Ectodermal cell (in vitro differentiated cells): ENCODE measurements around the gene PBX1.
A peak's percentile ranks its signal among the peaks of the same experiment; 100 is the strongest.

Experiments
- H3K27ac ChIP-seq: 2 replicates; pipeline ENCODE4 v1.7.0; 2013; ENCODE audit warnings: mild to moderate bottlenecking, low read depth, low read length; ENCODE audit not compliant: insufficient read depth, poor library complexity, severe bottlenecking
- H3K27me3 ChIP-seq: 2 replicates; pipeline ENCODE4 v1.7.0; 2013; ENCODE audit warnings: mild to moderate bottlenecking, low read length; ENCODE audit not compliant: insufficient read depth, control insufficient read depth, poor library complexity, severe bottlenecking
- H3K36me3 ChIP-seq: one replicate; pipeline ENCODE4 v1.7.0; 2013; ENCODE audit warnings: low read length; ENCODE audit not compliant: control insufficient read depth, insufficient read depth
- H3K4me1 ChIP-seq: one replicate; pipeline ENCODE4 v1.7.0; 2013; ENCODE audit warnings: low read length; ENCODE audit not compliant: control insufficient read depth, insufficient read depth
- H3K4me3 ChIP-seq: 2 replicates; pipeline ENCODE4 v1.7.0; 2013; ENCODE audit warnings: low read depth, low read length, control low read depth; ENCODE audit not compliant: insufficient read depth
- H3K9me3 ChIP-seq: 2 replicates; pipeline ENCODE4 v1.7.0; 2013; ENCODE audit warnings: mild to moderate bottlenecking, low read length, moderate library complexity; ENCODE audit not compliant: control insufficient read depth
- WGBS, 2 experiments: methylation state at CpG; one replicate each; pipeline ENCODE4 v1.1.7; 2013; ENCODE audit warnings: missing lambda C conversion rate in 2 of 2; 5-methylcytosine and 5-hydroxymethylcytosine counted together

PBX1 gene

DNA sequence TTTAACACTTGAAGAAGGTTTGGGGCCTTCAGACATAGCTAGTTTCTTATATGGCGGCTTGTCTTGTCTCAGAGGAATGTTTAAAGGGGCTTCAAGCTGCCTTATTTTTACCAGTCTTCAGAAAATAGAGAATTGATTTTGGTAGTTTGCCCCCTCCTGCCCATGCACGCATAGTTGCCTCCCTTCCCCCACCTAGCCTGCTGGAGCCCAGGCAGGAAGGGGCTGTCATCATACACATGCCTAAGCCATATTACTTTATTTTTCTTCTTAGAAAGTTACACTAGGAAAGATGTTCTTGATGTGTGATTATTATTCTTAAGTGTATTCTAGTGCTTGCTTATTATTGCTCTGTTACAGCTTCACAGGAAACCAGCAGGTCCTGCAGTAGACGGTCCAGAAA, 18.3 kb downstream of the PBX1 start:
- no peak overlapping the region for H3K4me3 ChIP-seq
- peak overlapping the region; percentile 69 for H3K27ac ChIP-seq
- no peaks in the 10 kb centered on the region for H3K9me3 ChIP-seq
- peaks cover 32% of the 10 kb centered on the region for H3K4me1 ChIP-seq
- no peaks in the 10 kb centered on the region for H3K36me3 ChIP-seq
- no peaks in the 10 kb centered on the region for H3K27me3 ChIP-seq
- WGBS, 2 experiments: 50 to 54% methylated on average over 3 of the region's 3 CpGs

DNA sequence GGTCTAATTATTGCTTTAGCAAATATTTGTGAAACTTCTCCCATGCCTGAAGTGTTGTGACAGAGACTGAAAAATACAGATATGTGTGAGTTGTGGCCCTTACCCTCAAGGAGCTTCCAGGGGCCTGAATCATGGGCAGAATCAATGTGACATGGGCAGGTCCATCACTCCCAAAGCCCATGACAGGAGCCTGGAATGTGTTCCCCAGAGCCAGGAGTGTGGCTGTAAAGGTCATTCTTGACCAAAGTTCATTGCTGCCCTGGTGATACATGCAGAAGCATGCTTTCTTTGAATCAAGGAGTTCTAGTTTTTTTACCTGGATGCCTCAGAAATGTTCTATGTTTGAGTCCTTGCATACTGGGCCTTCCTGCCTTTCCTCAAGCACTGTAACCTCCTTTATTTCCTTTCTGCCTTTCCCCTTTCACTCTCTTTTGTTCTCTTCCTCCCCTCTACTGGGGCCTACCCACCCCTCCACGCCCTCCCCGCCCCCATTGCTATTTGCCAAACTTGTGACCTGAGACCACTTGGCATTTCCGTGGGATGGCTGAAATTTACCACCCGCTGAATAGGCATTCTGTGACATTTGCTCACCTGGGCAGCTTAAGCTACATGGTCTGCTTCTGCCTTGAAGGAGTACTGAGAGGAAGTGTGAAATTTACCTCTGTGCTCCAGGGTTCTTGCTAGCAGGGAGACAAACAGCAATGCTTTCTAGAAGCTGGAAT, 19.7 kb downstream of the PBX1 start:
- H3K27me3 ChIP-seq: no peaks in the 10 kb centered on the region
- no peak overlapping the region for H3K27ac ChIP-seq
- no peaks in the 10 kb centered on the region for H3K36me3 ChIP-seq
- H3K4me3 ChIP-seq: no peak overlapping the region
- H3K9me3 ChIP-seq: no peaks in the 10 kb centered on the region
- 19 to 22% methylated on average over 4 of the region's 4 CpGs for WGBS, 2 experiments
- H3K4me1 ChIP-seq: peaks cover 39% of the 10 kb centered on the region

DNA sequence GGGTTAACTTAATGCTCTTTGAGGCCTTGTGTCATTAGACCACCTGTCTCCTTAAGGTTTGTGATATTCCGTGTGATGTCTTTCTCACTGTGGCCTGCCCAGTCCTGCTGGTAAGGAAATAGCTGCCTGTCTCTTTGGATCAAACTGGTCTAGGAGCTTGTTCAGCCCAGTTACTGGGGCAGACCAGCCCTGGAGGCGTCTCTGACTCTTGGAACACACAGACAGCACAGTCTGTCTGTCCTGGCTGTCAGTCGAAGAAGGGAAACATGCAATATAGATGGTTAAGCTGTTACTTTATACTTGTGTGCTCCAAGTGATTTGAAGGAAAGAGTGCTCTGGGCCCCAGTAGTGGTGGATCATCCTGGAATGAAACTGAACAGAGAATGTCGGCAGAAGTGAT, 20.4 kb downstream of the PBX1 start:
- Histone ChIP-seq H3K27me3 (no peaks in the 10 kb centered on the region), H3K4me1 (peaks cover 39% of the 10 kb centered on the region), H3K36me3 (no peaks in the 10 kb centered on the region), H3K9me3 (no peaks in the 10 kb centered on the region), H3K27ac (no peak overlapping the region), H3K4me3 (no peak overlapping the region)
- WGBS, 2 experiments: 86 to 87% methylated on average over 4 of the region's 4 CpGs

DNA sequence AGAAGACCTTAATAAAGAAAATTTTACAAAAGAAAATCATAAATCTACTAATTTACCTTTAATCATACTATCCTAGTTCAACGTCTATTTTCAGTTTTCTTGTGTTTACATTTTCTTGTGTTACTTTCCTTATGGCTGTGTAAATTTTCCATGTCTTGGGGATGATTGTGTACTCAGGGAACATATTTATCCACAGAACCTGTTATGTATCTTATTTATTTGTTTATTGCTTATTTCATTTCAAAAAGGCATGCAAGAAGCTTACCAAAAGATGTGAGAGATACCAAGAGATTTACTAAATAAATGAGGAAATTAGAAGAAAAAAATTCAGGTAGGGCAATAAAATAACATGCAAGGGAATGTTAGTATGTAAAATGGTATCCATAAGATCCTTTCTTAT, 22.8 kb downstream of the PBX1 start:
- Histone ChIP-seq H3K9me3 (no peaks in the 10 kb centered on the region), H3K4me3 (no peak overlapping the region), H3K36me3 (peaks cover 3% of the 10 kb centered on the region), H3K4me1 (peaks cover 44% of the 10 kb centered on the region), H3K27ac (no peak overlapping the region), H3K27me3 (no peaks in the 10 kb centered on the region)
- WGBS, 2 experiments: 100% methylated on average over 1 of the region's 1 CpG; no CpG with 5 or more reads in 1 of the 2 experiments

DNA sequence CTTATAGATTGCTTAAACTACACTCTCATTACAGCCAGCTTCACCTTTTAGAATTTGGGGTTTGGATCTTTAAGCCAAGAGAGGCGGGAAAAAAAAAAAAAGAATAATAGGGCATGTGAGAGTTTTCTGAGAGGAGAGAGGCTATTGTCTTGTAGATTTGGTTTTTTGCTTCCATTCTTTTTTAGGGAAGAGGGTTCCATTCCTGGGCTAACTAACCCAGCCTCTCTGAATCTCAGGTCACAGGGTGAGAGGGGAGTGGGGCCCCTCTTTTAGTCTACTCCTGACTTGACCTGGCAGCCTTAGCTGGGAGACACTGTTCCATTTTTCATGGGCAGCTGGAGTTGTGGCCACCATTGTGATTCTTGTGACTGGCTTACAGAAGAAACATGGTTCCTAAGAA, 24.2 kb downstream of the PBX1 start:
- Histone ChIP-seq H3K9me3 (no peaks in the 10 kb centered on the region), H3K4me1 (peaks cover 47% of the 10 kb centered on the region), H3K27me3 (no peaks in the 10 kb centered on the region), H3K36me3 (peaks cover 4% of the 10 kb centered on the region), H3K27ac (no peak overlapping the region), H3K4me3 (no peak overlapping the region)
- WGBS, 2 experiments: 25 to 29% methylated on average over 1 of the region's 1 CpG

DNA sequence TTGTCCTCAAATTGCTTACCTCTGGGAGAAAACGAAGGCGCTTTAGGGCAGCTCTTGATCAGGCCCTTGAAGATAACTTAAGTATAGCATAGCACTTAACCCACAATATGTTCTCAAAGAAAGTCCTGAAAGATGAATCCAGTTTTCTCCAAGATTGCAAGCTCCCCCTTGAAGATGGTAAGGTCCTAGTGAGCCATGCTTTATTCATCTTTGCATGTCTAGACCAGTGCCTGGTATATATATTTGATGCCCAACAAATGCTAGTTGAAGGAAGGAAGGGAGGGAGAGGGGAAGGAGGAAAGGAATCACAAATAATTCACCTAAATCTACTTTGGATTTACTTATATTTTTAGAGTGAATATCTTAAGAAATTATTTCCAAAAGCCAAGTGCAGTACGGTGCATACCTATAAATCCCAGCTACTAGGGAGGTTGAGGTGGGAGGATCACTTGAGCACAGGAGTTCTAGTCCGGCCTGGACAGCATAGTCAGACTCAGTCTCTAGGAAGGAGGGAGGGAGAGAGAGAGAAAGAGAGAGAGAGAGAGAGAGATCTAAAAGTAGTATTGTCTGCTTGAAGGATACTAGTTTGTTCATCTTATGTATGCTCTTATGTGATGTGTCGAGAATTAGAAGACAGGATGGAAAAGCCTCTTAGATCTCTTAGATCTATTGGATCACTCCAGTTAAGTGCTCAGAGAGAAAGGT, 25.0 kb downstream of the PBX1 start:
- Histone ChIP-seq H3K4me1 (peaks cover 39% of the 10 kb centered on the region), H3K27me3 (no peaks in the 10 kb centered on the region)
- WGBS, 2 experiments: 94 to 98% methylated on average over 5 of the region's 5 CpGs

DNA sequence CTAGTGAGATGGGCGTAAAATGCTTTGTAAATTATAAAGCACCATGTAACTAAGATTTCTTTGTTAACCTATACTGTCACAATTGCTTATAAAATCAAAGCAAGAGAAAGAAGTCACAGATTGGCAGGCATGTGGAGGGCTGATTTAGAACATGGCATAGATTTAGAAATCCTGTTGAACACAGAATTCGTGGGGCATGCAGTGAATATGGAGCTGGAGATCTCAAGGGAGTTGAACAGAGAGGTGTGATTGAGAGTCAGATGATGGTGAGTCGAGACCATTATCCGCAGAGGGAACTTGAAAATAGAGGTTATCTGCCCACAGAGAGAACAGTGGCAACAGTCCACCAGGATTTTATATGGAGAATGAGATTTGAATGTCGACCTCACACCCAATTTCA, 27.6 kb downstream of the PBX1 start:
- H3K9me3 ChIP-seq: no peaks in the 10 kb centered on the region
- H3K36me3 ChIP-seq: peaks cover 4% of the 10 kb centered on the region
- H3K4me3 ChIP-seq: no peak overlapping the region
- H3K27ac ChIP-seq: no peak overlapping the region
- no peaks in the 10 kb centered on the region for H3K27me3 ChIP-seq
- peaks cover 61% of the 10 kb centered on the region for H3K4me1 ChIP-seq
- 91 to 92% methylated on average over 4 to 5 of the region's 5 CpGs for WGBS, 2 experiments

More for the DNA sequence above, 25.0 kb downstream of the PBX1 start:
- no peak overlapping the region for H3K27ac ChIP-seq
- H3K36me3 ChIP-seq: peaks cover 4% of the 10 kb centered on the region
- H3K9me3 ChIP-seq: no peaks in the 10 kb centered on the region
- no peak overlapping the region for H3K4me3 ChIP-seq

DNA sequence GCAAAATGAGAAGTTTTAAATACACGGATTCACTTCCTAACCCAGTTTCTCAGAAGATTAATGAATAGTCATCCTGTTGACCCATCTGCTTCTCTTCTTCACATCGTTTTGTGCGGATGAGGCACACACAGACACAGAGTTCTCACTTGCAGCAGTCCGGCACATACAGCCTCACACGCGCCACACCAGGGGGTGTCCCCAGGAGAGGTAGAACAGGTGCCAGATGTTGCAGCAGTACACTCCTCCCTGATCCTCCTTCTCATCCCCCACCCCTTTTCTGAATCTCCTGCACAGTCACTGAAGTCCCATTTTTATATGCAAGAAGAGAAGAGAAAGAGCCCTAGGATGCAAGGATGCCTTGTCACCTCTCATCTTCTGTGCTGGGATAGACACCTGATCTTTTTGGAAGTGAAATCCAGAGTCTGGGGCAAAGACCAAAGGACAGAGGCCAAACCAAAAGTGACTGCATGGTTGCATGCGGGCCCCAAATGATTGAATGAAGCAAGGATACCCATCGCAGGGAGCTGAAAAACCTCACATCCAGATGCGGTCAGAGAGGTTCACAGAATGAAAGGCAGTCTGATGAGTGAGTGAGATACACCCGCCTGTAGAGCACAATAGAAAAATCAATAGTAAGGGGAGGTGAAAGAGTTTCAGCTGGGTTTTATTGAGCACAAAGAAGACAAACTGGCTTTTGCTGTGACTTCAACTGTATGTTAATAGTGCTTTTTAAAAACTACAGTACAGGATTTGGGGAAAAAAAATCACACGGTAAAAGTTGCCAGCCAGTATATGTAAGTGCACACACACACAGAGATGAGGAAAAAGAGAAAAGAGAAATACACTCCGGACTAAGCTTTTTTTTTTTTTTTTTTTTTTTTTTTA, 28.9 kb downstream of the PBX1 start:
- 49 to 51% methylated on average over 11 to 12 of the region's 12 CpGs for WGBS, 2 experiments
- no peaks in the 10 kb centered on the region for H3K27me3 ChIP-seq
- no peaks in the 10 kb centered on the region for H3K9me3 ChIP-seq
- peak overlapping the region; percentile 99 for H3K27ac ChIP-seq
- H3K4me3 ChIP-seq: no peak overlapping the region
- peaks cover 4% of the 10 kb centered on the region for H3K36me3 ChIP-seq
- peaks cover 72% of the 10 kb centered on the region for H3K4me1 ChIP-seq

DNA sequence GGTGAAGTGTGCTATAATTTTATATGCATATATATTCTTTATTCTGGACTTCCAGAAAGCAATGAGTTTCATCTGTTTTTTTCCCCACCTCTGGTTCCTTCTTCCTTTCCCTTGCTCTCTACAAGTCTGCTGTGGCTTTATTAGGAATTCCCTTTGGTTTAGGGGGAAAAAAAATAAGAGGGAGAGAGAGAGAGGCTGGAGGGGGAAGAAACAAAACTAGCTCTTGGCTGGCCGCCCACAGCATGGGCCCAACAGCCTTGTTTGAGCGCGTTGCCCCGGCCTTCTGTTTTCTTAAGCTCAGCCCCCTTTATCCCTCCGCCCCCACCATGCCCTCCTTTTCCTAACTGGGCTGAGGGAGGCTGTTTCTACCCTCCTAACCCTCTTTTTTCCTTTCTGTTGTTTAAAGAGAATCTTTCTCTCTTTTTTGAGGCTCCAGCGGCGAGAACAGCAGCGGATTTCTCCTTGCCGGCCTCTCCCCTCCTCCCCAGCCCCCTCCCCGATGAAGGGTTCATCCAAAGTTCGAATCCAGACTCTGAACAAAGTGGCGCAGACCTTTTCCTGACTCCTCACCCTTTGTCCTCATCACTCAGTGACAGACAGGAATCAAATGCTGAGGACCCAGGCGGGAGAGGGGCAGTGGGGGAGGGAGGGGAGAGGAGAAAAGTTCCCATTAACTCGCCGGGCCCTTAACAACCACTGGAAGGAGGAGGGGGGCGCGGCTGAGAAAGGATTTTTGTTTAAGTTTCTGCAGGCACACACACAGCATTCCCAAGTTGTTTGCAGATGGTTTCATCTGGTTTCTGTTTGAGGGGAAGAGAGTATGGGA, 29.7 kb downstream of the PBX1 start:
- Histone ChIP-seq H3K36me3 (peaks cover 4% of the 10 kb centered on the region), H3K9me3 (no peaks in the 10 kb centered on the region), H3K27me3 (no peaks in the 10 kb centered on the region), H3K4me3 (peak overlapping the region; percentile 22), H3K27ac (peak overlapping the region; percentile 99), H3K4me1 (peaks cover 73% of the 10 kb centered on the region)
- 0 to 1% methylated on average over 17 of the region's 17 CpGs for WGBS, 2 experiments
